Chondrocyte (in vitro differentiated cells): Measurements from ENCODE around the gene OR56A5. TPM values are rescaled to one million over a fixed set of nuclear protein-coding genes. Genes with fewer than 3 reads are reported as not detected.

ENCODE experiments used
- DNase-seq: peaks from one replicate; pipeline ENCODE4 v3.0.0; 2021; ENCODE audit warnings: mixed read lengths, low spot score
- H3K27ac Mint-ChIP-seq: one replicate; pipeline ENCODE4 v1.8.0; 2021; ENCODE audit warnings: mild to moderate bottlenecking, moderate library complexity, mixed read lengths; ENCODE audit not compliant: unreplicated experiment
- H3K27me3 Mint-ChIP-seq: 2 replicates; pipeline ENCODE4 v1.8.0; 2021; ENCODE audit warnings: low read depth, mixed read lengths
- H3K36me3 Mint-ChIP-seq: 2 replicates; pipeline ENCODE4 v1.8.0; 2021; ENCODE audit warnings: low read depth, mixed read lengths
- H3K4me1 Mint-ChIP-seq: 2 replicates; pipeline ENCODE4 v1.8.0; 2021; ENCODE audit warnings: low read depth, mild to moderate bottlenecking, mixed read lengths
- H3K4me3 Mint-ChIP-seq: one replicate; pipeline ENCODE4 v1.8.0; 2021; ENCODE audit warnings: mild to moderate bottlenecking, moderate library complexity, mixed read lengths; ENCODE audit not compliant: unreplicated experiment
- H3K9me3 Mint-ChIP-seq: 2 replicates; pipeline ENCODE4 v1.8.0; 2021; ENCODE audit warnings: low read depth, mixed read lengths
- CTCF ChIP-seq: fragments of 200-600 bp; sonication (generic); IDR thresholded peaks from 2 replicates; pipeline ENCODE4 v1.5.0; 2021; ENCODE audit warnings: antibody characterized with exemption, mild to moderate bottlenecking, moderate library complexity
- long read RNA-seq: library from polyadenylated mRNA; stranded (forward); transcript quantifications from one replicate; pipeline ENCODE4 v2.0.0, GENCODE V29; 2021
- total RNA-seq: library from RNA; stranded (reverse); gene quantifications from 3 replicates; pipeline ENCODE4 v1.2.1, GENCODE V29; 2021

Gene OR56A5
- total RNA-seq: not detected in 3 replicates
- long read RNA-seq: 0 reads

- H3K9me3 Mint-ChIP-seq: peaks cover 14% of the 10 kb centered on the region
- no peaks in the 10 kb centered on the region for H3K4me1 Mint-ChIP-seq
- no peaks in the 10 kb centered on the region for H3K36me3 Mint-ChIP-seq
- no peak for DNase-seq
- H3K4me3 Mint-ChIP-seq: no peak within 1 kb of the TSS
- H3K27ac Mint-ChIP-seq: no peak within 1 kb of the TSS
- H3K27me3 Mint-ChIP-seq: peaks cover 3% of the 10 kb centered on the region
- no peak for TF ChIP-seq CTCF
Measured at GRCh38 chr11:5968394-5968793, at the start of gene OR56A5. OR56A5 (minus strand) TSS chr11:5968494; CDS start chr11:5968494, 0 bp downstream.

- peaks cover 7% of the 10 kb centered on the region for H3K9me3 Mint-ChIP-seq
- no peak overlapping the region for H3K4me3 Mint-ChIP-seq
- DNase-seq: no peak
- no peaks in the 10 kb centered on the region for H3K4me1 Mint-ChIP-seq
- TF ChIP-seq CTCF: no peak
- peaks cover 1% of the 10 kb centered on the region for H3K36me3 Mint-ChIP-seq
- H3K27me3 Mint-ChIP-seq: peaks cover 5% of the 10 kb centered on the region
- no peak overlapping the region for H3K27ac Mint-ChIP-seq
Measured at GRCh38 chr11:6013042-6013441, 44.7 kb upstream of the OR56A5 start.

- no peak for TF ChIP-seq CTCF
- Mint-ChIP-seq H3K9me3 (peaks cover 7% of the 10 kb centered on the region), H3K4me3 (no peak overlapping the region), H3K27me3 (peaks cover 5% of the 10 kb centered on the region), H3K36me3 (peaks cover 1% of the 10 kb centered on the region), H3K4me1 (no peaks in the 10 kb centered on the region), H3K27ac (no peak overlapping the region)
- no peak for DNase-seq
Measured at GRCh38 chr11:6012035-6012668, 43.9 kb upstream of the OR56A5 start.

GRCh38 chr11:6006846-6007245, 38.6 kb upstream of the OR56A5 start, which contains the start of gene OR56A4:
OR56A4 (minus strand) TSS chr11:6006946; CDS start chr11:6002992, 3,954 bp downstream.
- Mint-ChIP-seq H3K27me3 (peaks cover 22% of the 10 kb centered on the region), H3K4me1 (no peaks in the 10 kb centered on the region), H3K9me3 (no peaks in the 10 kb centered on the region), H3K36me3 (no peaks in the 10 kb centered on the region), H3K4me3 (no peak within 1 kb of the TSS), H3K27ac (no peak within 1 kb of the TSS)
- TF ChIP-seq CTCF: no peak
- no peak for DNase-seq

GRCh38 chr11:6006395-6006794, 38.1 kb upstream of the OR56A5 start:
- Mint-ChIP-seq H3K4me1 (no peaks in the 10 kb centered on the region), H3K36me3 (no peaks in the 10 kb centered on the region), H3K9me3 (no peaks in the 10 kb centered on the region), H3K27me3 (peaks cover 23% of the 10 kb centered on the region), H3K4me3 (no peak overlapping the region), H3K27ac (no peak overlapping the region)
- DNase-seq: no peak
- no peak for TF ChIP-seq CTCF
